GM18861 (cell line): ENCODE data around the gene ABCD1.
"Not testable (repeated sequence)": the region's sequence is repeated elsewhere in the genome, so short reads cannot be mapped to it uniquely, and the experiment has no call there.

Source experiments
- ATAC-seq: cut with Tn5 transposase; IDR thresholded peaks from one replicate; pipeline ENCODE4 v1.9.1; 2021; ENCODE audit not compliant: unreplicated experiment

Gene ABCD1

DNA sequence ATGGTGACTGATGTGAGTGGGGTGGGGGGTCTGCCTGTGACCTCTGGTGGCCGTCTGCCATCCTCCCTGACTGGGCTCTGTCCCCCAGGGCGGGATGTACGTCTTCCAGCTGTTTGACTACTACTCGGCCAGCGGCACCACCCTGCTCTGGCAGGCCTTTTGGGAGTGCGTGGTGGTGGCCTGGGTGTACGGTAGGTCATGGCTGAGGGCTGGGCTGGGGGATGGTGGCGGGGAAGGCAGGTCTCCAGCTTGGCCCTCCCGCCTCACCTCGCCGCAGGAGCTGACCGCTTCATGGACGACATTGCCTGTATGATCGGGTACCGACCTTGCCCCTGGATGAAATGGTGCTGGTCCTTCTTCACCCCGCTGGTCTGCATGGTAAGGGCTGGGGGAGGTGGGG is 30.4 kb upstream of the ABCD1 start:
- ATAC-seq = not testable (repeated sequence)

DNA sequence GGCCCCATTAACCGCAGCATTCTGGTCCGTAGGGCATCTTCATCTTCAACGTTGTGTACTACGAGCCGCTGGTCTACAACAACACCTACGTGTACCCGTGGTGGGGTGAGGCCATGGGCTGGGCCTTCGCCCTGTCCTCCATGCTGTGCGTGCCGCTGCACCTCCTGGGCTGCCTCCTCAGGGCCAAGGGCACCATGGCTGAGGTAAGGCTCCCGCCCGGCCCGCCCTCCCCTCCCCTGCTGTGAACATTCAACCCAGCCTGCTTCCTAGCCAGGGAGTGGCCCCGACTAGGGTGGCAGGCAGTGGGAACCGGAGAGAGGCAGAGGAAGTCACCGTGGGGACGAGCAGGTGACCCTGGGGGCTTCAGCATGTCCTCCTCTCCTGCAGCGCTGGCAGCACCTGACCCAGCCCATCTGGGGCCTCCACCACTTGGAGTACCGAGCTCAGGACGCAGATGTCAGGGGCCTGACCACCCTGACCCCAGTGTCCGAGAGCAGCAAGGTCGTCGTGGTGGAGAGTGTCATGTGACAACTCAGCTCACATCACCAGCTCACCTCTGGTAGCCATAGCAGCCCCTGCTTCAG is 29.9 kb upstream of the ABCD1 start:
- no peak for ATAC-seq

DNA sequence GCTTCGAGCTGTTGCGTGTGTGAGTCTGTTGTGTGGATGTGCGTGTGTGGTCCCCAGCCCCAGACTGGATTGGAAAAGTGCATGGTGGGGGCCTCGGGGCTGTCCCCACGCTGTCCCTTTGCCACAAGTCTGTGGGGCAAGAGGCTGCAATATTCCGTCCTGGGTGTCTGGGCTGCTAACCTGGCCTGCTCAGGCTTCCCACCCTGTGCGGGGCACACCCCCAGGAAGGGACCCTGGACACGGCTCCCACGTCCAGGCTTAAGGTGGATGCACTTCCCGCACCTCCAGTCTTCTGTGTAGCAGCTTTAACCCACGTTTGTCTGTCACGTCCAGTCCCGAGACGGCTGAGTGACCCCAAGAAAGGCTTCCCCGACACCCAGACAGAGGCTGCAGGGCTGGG is 28.6 kb upstream of the ABCD1 start:
- ATAC-seq = no peak

GRCh38 chrX:153696538-153696937 is 28.1 kb upstream of the ABCD1 start:
- not testable (repeated sequence) for ATAC-seq

DNA sequence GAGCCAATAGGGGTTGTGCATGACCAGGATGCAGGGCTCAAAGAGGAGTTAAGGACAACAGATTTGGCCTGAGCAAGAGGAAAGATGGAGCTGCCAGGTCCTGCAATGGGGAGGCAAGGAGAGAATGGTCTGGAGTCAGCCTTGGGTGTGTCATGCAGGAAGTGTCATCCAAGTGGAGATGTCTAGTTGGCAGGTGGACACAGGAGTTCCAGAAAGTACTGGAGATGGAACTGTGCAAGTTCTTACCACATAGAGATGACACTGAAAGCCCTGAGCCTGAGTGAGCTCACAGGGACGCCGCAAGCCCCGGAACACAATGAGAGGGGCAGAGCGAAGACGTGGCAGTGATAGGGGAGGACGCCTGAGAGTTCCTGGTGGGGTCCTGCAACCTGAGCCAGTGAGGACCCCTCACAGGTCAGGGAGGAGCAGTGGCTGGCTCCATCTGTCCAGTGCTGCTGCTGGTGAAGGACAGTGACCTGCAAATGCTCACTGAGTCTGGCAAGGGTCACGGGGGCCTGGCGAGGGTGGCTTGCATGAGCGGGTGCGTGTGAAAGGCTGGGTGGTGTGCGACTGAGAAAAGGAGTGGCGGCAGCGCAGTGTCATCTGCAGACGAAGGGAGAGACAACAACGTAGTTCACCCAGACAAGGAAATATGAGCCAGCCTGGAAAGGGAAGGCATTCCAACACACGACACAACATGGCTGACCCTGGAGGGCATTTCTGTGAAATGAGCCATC is 27.5 kb upstream of the ABCD1 start:
- ATAC-seq = not testable (repeated sequence)

GRCh38 chrX:153697924-153698865 is 26.5 kb upstream of the ABCD1 start:
- ATAC-seq = no peak

GRCh38 chrX:153699210-153699783 is 25.4 kb upstream of the ABCD1 start:
- ATAC-seq = not testable (repeated sequence)

DNA sequence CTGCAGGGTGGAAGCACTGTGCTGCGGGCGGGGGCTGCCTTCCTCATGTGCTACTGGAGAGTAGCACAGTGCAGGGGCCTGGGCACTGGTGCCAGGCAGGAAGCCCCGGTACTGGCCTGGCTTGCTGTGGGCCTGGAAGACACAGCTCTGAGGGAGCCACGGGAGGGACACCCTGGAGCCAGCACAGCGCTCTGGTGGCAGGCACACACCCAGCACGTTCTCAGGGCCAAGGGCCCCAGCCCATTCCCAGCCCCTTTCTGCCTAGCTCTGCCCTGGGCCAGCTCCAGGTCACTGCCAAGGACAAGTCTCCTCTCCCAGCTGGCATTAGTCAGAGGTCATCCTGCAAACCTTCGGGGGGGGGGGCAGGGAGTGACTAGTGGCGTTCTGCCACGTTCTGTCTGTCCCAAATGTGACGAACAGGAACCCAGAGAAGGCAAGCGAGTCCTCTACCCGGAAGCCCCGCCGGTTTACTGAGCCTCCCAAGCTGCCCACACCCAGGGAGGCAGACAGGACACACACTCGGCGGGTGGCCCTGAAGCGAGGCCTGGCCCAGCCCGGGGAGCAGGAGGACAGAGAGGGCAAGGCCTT is 24.8 kb upstream of the ABCD1 start:
- not testable (repeated sequence) for ATAC-seq

- no peak for ATAC-seq
Measured at GRCh38 chrX:153700376-153700945, 24.2 kb upstream of the ABCD1 start.

GRCh38 chrX:153700967-153701366 is 23.7 kb upstream of the ABCD1 start:
- no peak for ATAC-seq

- no peak for ATAC-seq
Measured at GRCh38 chrX:153701706-153702105, 22.9 kb upstream of the ABCD1 start.

- ATAC-seq = no peak
Measured at GRCh38 chrX:153702336-153703035, 22.2 kb upstream of the ABCD1 start.

- ATAC-seq = no peak
Measured at GRCh38 chrX:153703036-153703370, 21.7 kb upstream of the ABCD1 start.

DNA sequence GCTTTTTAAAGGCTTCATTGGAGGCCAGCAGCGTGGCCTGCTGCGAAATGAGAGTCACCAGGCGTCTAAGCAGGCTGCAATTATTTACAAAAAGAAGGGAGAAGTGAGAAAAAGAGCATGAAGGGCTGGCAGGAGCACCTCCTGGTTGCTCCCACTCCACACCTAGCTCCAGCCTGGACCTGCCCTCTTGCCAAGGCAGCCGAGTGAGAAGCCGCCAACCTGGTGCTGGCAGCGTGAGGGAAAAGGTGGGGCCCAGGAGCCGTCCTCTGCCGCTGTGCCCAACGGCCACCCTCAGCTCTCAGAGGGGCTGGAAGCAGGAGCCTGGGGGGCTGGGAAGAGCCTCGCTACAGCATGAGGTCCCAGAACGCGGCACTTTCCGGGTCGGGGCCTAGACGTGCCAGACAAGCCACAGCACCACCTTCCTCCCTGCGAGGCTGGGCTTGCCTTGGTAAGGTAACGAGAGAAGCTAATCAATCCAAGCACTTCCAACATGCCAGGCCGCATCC is 20.6 kb upstream of the ABCD1 start:
- no peak for ATAC-seq

DNA sequence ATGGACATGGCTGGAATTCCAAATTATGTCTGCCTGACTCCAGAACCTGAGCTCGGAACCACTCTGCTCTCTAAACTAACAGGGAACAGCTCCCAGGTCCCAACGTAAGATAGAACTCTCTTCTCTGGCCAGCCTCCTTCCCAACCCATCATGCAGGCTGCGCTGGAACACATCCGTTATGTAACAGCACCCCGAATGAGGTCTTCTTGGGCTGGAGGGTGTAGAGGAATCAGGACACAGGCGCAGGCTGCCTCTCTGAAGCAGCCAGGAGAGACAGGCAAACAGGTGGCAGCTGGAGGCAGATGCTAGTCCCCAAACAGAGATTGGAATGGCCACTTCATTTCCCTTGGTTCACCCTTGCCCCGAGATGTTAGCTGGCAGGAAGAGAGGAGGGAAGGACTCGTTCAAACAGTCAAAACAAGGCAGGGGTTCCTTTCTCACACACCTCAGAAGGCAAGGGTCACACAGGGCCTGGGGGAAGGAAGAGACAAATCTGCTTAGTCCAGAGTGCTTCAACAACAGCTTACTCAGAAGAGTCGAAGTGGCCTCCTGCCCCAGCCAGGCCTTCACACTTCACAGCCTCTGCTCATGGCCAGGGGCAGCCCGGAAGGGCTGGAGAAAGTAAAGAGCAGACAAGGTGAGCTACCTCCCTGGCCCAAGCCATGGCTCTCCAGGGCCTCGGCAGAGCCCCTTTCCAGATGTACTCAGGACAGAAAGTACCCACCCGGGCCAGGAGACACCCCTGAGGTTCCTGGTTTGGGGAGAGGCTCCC is 19.8 kb upstream of the ABCD1 start:
- not testable (repeated sequence) for ATAC-seq

DNA sequence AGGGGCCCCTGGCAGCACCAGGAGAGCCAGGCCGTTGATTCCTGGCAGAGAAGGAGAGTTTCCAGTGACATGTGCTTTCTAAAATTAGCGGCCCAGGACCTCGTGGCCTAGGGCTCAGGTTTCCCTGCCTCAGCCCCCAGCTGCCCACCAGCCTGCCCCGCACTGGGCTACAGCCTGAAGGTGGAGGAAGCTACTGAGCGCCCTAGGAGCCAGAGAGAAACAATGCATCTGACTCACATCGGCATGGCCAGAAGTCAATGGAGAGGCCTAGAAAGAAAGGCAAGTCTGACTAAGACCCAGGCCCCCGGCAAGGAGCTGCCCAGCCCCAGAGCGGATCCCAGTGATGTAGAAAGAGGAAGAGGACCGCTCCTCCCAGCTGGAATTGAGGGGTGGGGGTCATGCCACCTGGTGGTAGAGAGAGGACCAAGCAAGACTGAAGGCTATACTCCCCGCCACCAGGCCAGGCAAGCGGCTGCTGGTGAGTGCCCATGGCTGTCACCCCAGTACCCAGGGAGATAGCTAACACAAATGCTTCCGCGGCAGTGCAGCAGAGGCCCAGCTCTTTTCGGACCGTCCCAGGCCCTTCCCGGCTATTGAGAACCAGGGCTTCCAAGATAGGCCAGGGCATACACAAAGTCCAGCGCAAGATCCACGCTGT is 19.1 kb upstream of the ABCD1 start:
- not testable (repeated sequence) for ATAC-seq

- no peak for ATAC-seq
Measured at GRCh38 chrX:153706799-153707198, 17.9 kb upstream of the ABCD1 start.

DNA sequence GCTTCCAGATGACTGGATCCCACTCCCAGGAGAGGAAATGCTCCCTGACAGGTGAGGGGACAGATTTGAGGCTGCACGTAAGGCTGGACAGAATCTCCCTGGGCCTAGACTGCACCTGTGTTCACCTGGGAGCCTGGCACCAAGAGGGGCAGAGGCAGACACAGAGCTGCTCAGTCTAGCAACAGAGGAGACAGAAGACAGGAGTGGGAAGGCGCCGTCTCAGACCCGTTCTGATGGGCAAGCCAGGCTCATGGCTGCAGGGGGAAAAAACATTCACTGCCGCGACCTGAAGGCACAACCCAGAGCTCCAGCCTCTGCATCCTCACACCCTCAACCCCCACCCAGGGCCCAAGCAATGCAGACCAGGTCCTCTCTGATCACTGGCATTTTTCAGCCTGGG is 17.2 kb upstream of the ABCD1 start:
- no peak for ATAC-seq

DNA sequence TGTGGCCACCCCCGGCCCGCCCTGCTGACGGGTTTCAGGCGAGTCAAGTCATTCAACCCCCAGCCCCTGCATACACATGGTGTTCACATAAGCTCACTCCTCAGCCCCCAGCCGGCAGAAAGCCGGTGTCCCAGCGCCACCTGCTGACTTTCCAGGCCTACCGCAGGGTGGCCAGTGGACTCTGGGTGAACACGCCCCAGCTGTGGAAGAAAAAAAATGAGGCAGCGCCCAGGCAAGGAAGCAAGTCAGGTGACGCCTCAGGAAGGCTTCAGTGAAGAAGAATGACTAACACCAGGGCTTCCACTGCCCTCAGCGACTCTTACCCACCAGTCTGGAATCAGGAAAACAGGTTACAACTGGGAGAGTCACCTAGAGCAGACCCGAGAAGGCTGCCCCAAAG is 16.2 kb upstream of the ABCD1 start:
- no peak for ATAC-seq
